Kidney (tissue), 14 donors: ENCODE results near the gene SCGB1C1. TPM values are rescaled to one million over a fixed set of nuclear protein-coding genes. Genes with fewer than 3 reads are reported as not detected.

Experiments used
- DNase-seq, 5 donors: peaks; one replicate each; pipeline ENCODE4 v3.0.0-alpha.2; 2013 to 2020
- FAIRE-seq: peaks from 2 replicates; lab custom pipeline; 2012; peaks lifted over from hg19 to GRCh38; lab: Jason Lieb, UNC
- H3K27ac ChIP-seq, 2 donors: one replicate each; pipeline ENCODE4 v1.7.0; 2013; ENCODE audit warnings: low read depth in 2 of 2, low read length in 2 of 2, inconsistent platforms in 1 of 2
- H3K27me3 ChIP-seq: one replicate; pipeline ENCODE4 v1.7.1; 2013; ENCODE audit warnings: low read length, inconsistent platforms; ENCODE audit not compliant: control insufficient read depth, insufficient read depth
- H3K36me3 ChIP-seq, 3 donors: one replicate each; pipeline versions ENCODE4 v1.7.0 to v1.7.1; 2013; ENCODE audit warnings: low read length in 3 of 3, control low read depth in 1 of 3, inconsistent platforms in 1 of 3; ENCODE audit not compliant: insufficient read depth in 3 of 3, control insufficient read depth in 2 of 3
- H3K4me1 ChIP-seq, 3 donors: one replicate each; pipeline versions ENCODE4 v1.7.0 to v1.7.1; 2013; ENCODE audit warnings: low read length in 3 of 3, inconsistent platforms in 1 of 3, low read depth in 1 of 3; ENCODE audit not compliant: control insufficient read depth in 2 of 3, insufficient read depth in 2 of 3
- H3K4me3 ChIP-seq, 3 donors: one replicate each; pipeline versions ENCODE4 v1.7.0 to v1.8.1; 2013; ENCODE audit warnings: low read length in 3 of 3, control low read depth in 1 of 3, inconsistent platforms in 1 of 3
- H3K9ac ChIP-seq, 3 donors: one replicate each; pipeline versions ENCODE4 v1.7.0 to v1.7.1; 2013; ENCODE audit warnings: low read length in 3 of 3, control low read depth in 1 of 3, inconsistent platforms in 1 of 3
- H3K9me3 ChIP-seq, 3 donors: one replicate each; pipeline versions ENCODE4 v1.7.0 to v1.7.1; 2013; ENCODE audit warnings: low read length in 3 of 3, control low read depth in 1 of 3, inconsistent platforms in 1 of 3; ENCODE audit not compliant: control insufficient read depth in 2 of 3, insufficient read depth in 1 of 3
- intact Hi-C: fragments of 100-400 bp; cut with DNase I; formaldehyde crosslinking; loops from one replicate; pipeline ENCODE4 v1.11.1; 2022
- polyA plus RNA-seq: library from polyadenylated mRNA; stranded (reverse); fragments of 350-450 nt; fragmentation: Illumina TruSeq; extraction: RNeasy Lipid Tissue Mini Kit (QIAGEN cat#74804); gene quantifications from one replicate; pipeline ENCODE4 v1.2.3, GENCODE V29; 2014; ENCODE audit warnings: low read depth, low replicate concordance; ENCODE audit not compliant: insufficient read depth
- total RNA-seq: library from RNA; stranded (reverse); fragmentation: NEBNext Ultra II Directional; extraction: Animal tissue kit (Norgen Biotek cat#: 25700); gene quantifications from one replicate; pipeline ENCODE4 v1.2.1, GENCODE V29; 2021
- TF ChIP-seq, protein P1 (sequence below): IDR thresholded peaks from 3 replicates; pipeline ENCODE4 v1.5.1; 2012; ENCODE audit warnings: mild to moderate bottlenecking, moderate library complexity, borderline replicate concordance; ENCODE audit not compliant: insufficient read depth; ENCODE audit errors: extremely low read depth
- donor health status: control.
- donor health status: control.
- donor health status: control.
- donor health status: control.
- donor health status: control.
- donor health status: DM: yes; HTN: yes; CAD: no.
- donor health status: Normal renal cell carcinoma (clear cell type).

SCGB1C1 gene
- total and polyA plus RNA-seq, 2 donors from 2014 or later, result not detected

DNA sequence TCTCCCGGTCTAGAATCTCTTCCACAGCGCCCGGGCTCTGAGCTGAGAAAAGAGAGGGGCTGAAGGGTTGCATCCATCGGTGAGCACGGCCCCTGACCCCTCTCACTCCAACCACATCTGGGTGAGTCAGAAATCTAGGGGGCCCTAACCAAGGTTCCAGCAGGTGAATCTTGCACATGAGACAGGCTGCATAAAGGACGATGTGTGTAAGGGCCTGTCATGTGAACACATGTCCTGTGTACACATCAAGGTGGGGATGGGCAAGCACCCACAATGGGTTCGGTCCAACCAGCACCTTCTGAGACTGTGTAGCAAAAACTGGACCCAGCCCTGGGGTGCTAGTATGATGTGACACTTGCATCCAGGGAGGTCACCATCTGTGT is 13.1 kb downstream of the SCGB1C1 start:
- intact Hi-C loops, result no loop called here
- peak overlapping the region in 2 of 3 donors; percentile 88 to 94 for H3K4me3 ChIP-seq
- H3K27ac ChIP-seq, result no peak overlapping the region

DNA sequence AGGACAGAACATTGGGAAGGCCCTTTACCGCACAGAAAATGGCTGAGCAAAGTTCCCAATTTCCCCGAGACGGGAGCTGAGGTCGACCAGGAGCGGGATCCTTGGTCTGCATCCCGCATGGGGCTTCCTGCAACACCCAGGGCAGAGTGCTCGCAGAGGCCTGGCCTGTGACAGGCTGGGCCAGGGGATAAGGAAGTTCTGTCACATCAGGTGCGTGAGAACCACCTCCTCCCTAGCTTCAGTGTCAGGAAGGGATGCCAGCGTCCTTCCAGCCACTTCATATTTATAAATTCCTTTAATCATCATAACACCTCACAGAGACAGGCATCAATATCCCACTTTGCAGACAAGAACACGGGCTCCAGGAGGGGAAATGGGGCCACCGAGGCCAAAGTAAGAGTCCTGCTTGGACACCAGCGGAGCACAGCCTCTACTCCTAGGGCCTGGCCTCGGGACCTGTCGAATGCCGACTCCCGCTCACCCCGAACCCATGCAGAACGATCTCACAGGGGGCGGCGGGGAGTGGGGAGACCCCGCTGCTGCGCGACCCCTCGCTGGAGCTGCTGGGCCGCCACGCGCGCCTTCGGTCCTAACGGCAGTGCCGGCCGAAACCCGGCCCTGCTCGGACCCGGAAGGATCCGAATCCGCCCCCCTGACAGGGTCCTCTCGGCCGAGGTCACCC is 13.8 kb downstream of the SCGB1C1 start:
- Histone ChIP-seq H3K27me3 (no peaks in the 10 kb centered on the region), H3K9me3 (no peaks in the 10 kb centered on the region), H3K9ac (peak overlapping the region; percentile 47 to 95 (median 81)), H3K4me1 (peaks cover 0 to 42% (median 17%) of the 10 kb centered on the region in 3 donors), H3K4me3 (peak overlapping the region; percentile 77 to 94 (median 88)), H3K36me3 (peaks cover 2 to 44% (median 34%) of the 10 kb centered on the region in 3 donors), H3K27ac (peak overlapping the region; percentile 97 to 99)
- no peak for FAIRE-seq
- peak in 1 of 5 donors; percentile 72 for DNase-seq
- TF ChIP-seq, protein P1, sequence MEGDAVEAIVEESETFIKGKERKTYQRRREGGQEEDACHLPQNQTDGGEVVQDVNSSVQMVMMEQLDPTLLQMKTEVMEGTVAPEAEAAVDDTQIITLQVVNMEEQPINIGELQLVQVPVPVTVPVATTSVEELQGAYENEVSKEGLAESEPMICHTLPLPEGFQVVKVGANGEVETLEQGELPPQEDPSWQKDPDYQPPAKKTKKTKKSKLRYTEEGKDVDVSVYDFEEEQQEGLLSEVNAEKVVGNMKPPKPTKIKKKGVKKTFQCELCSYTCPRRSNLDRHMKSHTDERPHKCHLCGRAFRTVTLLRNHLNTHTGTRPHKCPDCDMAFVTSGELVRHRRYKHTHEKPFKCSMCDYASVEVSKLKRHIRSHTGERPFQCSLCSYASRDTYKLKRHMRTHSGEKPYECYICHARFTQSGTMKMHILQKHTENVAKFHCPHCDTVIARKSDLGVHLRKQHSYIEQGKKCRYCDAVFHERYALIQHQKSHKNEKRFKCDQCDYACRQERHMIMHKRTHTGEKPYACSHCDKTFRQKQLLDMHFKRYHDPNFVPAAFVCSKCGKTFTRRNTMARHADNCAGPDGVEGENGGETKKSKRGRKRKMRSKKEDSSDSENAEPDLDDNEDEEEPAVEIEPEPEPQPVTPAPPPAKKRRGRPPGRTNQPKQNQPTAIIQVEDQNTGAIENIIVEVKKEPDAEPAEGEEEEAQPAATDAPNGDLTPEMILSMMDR, result no peak
- intact Hi-C loops, result no loop called here

More for the DNA sequence above, 13.1 kb downstream of the SCGB1C1 start:
- H3K4me1 ChIP-seq, result peaks cover 0 to 39% (median 17%) of the 10 kb centered on the region in 3 donors
- no peaks in the 10 kb centered on the region for H3K27me3 ChIP-seq
- H3K9ac ChIP-seq, result peak overlapping the region in 2 of 3 donors; percentile 81 to 95
- TF ChIP-seq, protein P1, result no peak
- FAIRE-seq (no peak), DNase-seq (peak in 1 of 5 donors; percentile 38)
- H3K9me3 ChIP-seq, result no peaks in the 10 kb centered on the region
- H3K36me3 ChIP-seq, result peaks cover 2 to 37% (median 29%) of the 10 kb centered on the region in 3 donors

DNA sequence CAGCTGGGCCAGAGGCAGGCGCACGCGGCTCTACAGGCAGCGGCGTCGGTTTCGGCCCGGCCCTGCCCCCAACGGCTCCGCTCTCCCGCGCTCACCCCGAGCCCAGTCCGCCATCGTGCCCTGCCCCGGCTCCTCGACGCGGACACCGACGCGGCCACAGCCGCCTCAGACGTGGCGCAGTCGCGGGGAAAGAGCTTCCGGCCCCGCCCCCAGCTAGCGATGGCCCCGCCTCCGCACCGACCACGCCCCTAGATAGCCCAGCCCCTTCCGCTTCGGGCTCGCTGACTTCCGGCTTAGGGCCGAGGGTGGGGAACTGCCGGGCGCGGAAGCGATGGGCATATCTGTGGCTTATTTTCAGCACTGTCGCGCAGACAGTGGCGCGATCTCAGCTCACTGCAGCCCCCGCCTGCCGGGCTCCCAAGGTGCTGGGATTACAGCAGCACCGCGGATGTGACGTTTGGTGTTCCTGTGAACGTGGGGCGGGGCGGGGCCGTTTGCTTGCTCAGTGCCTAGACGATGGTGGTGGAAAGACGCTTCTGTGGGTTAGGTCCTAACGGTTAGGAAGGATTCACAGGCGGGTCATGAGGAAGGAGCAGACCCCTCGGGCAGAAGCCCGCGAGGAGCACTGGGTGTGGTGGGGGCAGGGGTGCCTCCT is 14.5 kb downstream of the SCGB1C1 start, which contains the start of the genes BET1L and RIC8A:
Gene BET1L, minus strand, starts transcription at position 192 of the 655 bp plus-strand sequence. Its CDS starts 78 bp downstream, at position 114.
Gene RIC8A, plus strand, starts transcription at position 501 of the 655 bp plus-strand sequence. CDS start 1,147 bp downstream, outside the sequence.
- TF ChIP-seq, protein P1, result no peak
- Histone ChIP-seq H3K4me1 (peaks cover 0 to 42% (median 17%) of the 10 kb centered on the region in 3 donors), H3K27me3 (no peaks in the 10 kb centered on the region), H3K9ac (peak within 1 kb of the TSS; percentile 84 to 95 (median 88)), H3K36me3 (peaks cover 2 to 51% (median 40%) of the 10 kb centered on the region in 3 donors), H3K9me3 (no peaks in the 10 kb centered on the region), H3K27ac (peak within 1 kb of the TSS; percentile 97 to 99), H3K4me3 (peak within 1 kb of the TSS; percentile 88 to 94 (median 93))
- peak; percentile 97 to 99 (median 98) for DNase-seq
- intact Hi-C loops, result no loop called here
- peak; percentile 89 for FAIRE-seq
